GM19240 (cell line): ENCODE data around the gene PCBP4.

Experiments used
- DNase-seq: peaks from one replicate; pipeline ENCODE4 v3.0.0; 2011; ENCODE audit warnings: low spot score; ENCODE audit not compliant: insufficient read length

PCBP4 gene

DNA sequence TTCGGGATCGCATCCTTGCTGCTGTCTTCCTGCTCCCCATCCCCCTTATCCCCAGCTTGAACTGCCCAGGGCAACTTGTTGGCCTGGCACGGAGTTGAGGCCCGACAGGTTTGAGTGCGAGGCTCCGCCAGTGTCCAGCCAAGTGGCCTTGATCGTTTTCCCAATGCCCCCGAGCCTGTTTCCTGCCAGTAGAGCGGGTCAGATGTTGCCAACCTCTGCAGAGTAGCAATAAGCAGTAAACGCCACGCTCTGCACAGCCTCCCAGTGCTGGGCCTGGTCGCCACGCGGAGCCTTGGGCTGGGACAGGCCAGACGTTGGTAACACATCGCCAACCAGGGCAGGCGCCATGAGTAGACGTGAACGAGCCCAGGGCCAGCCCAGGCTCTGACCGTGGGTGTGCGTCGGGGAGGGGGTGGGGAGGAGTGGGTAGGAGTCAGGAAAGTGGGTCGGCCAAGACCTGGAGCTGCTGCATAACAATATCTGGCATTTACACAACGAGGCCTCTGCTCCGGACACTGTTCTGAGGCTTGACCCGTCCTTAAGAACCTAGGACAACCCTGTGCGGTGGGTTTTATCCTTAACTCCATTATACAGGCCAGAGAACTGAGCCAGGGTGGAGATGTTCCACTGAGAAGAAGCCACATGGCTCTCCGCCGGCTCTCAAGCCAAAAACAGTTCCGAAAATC, 7.2 kb upstream of the PCBP4 start:
- DNase-seq = no peak

DNA sequence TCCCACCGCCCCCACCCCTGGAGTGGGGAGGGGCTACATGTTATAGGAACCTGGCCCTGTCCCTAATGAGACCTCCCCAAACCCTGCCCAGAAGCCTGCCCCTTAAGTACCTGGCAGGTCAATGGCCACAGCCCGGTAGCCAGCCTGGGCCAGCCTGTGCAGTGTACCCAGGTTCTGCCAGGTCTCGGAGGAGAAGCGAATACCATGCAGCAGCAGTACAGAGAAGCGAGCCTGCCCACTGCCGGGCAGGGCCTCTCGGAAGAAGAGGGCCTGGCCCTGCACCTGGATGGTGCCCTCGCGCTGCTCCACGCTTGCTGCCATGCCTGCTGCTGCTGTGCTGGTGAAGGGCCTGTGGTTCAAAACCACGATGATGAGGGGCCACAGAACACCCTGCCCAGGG, 4.1 kb upstream of the PCBP4 start:
- no peak for DNase-seq

- DNase-seq = no peak
Observed at GRCh38 chr3:51970606-51971300, 3.5 kb upstream of the PCBP4 start.

DNA sequence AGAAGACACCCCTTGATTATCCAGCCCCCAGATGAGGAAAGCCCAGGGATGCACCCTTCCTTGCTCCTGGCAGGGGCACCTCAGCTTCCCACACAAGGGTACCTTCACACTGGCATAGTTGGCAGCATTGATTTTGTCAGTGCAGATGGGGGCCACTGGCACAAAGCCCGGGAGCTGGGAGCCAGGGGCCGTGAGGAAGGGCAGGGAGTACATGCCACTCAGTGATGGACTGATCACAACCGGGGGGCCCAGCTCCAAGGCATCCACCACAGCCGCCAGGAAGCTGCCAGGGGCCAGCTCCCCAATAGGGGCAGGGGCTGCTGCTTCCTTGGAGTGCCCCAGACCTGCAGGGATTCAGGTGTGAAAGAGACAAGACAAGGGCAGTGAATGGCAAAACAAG, 2.6 kb upstream of the PCBP4 start:
- DNase-seq = no peak

GRCh38 chr3:51968883-51969678, 1.8 kb upstream of the PCBP4 start:
- no peak for DNase-seq

DNA sequence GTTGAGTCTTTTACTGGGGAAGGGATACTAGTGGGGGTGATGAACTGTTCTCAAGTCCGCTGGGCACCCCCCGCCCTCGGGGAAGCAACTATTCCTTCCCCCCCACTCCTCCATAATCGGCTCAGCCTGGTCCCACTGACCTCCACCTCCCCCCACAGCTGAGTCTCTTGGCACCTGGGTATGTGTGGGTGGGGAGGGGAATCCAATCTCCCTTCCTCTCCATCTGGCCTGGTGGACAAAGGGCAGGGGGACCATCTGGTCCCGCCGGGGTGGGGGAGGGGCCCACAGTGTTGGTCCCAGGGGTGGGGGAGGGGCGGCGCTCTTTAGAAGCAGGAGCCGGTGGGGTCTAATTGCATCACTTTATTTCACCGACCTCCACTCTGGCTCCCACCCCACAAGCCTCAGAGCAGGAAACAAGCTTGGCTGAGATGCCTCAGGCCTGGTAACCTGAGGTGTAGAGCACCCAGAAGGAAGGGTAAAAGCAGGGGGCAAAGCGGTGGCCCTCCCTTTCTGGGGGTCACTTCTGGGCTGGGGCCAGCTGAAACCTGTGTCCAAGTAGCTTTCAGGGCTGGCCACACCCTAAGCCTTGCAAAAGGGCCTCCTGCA, 1.0 kb upstream of the PCBP4 start:
- DNase-seq = no peak

DNA sequence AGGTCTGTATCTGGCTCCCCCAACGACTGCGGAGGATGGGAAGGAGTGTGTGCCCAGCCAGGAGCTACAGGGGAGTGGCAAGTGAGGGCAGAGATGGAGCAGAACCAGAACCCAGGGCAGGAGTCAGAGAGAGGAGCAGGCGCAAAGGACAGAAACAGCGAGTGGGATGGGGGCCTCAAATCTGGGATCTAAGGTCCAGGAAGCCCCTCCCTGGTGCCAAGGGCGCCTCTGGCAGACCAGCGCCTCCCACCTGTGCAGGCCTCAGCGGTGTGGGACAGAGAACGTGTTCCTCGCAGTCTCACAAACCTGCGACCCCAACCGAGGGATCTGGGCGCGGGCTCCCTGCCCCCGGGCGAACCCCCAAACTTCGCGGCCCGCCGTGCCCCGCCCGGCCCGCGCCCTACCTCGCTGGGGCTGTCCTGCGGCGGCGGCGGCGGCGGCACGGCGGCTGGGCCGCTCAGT, 301 bp downstream of the PCBP4 start:
- no peak for DNase-seq

GRCh38 chr3:51966486-51966885, 768 bp downstream of the PCBP4 start:
- DNase-seq = no peak

DNA sequence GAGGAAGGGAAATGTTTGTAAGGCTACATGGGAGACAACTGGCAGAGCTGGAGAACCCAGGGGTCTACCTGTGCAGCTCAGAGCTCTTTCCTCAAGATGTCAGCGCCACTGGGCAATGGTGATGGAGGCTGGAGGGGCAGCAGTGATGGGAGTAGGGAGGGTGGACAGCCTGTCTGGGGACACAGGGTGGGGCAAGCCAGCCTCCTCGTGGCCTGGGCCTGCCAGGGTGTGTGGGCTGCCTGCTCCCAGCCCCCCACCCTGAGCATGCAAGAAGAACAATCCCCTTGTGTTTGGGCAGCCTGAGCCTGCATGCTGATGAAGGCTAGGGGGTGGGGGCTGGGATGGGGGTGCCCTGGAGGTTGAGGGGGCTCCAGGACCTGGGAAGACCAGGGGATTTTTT, 1.2 kb downstream of the PCBP4 start:
- no peak for DNase-seq

- no peak for DNase-seq
Observed at GRCh38 chr3:51964521-51964920, 2.7 kb downstream of the PCBP4 start.

DNA sequence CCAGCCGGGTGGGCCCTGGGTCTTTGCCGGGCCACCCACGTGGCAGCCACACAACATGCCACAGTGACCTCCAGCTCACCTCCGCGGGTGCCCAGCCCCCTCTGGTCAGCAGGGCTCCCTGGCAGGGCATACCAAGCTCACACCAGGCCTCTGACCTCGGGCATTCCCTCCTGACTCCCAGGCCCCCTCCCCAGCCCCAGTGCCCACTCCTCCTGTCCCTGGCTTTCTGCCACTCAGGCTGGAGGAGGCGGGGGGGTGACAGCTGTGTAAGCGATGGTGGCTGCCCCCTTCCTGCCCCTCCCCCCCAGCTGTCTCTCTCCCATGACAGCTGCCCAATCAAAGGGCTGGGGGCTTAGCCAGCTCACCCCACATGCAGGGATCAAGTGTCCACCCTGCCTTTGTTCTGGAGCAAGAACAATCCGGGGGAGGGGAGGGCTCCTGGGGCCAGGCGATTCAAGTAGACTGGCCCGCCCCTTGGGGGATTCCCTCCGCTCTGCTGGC, 3.3 kb downstream of the PCBP4 start:
- DNase-seq = no peak

DNA sequence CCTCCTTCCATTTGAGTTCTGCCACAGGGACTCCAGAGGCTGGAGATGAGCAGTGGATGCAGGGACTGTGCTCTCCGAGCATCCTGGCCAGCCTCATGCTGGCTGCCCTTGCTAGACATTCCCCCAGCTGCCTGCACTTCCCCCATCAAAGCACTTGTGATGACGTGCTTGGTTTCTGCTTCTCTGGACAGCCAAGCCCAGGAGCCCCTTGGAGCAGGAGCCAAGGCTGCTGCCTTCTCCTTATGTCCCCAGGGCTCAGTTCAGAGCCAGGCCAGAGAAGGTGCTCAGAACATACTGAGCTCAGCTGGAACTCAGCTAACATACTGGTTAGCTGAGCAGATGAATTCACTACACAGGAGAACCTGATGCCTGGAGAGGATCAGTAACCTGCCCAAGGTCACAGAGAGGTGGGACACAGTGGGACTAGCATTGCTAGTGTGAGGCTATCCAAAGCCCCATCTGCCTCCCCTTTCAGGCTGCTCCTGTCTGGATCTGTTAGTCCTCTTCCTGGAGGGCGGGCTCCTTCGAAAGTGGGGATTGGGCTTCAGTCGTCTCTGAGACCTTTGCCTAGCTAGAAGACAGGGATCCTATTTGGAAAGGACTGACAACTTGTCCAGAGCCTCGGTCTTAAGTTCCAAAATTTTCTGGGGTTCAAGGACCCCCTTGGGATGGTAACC, 4.3 kb downstream of the PCBP4 start:
- DNase-seq = no peak

DNA sequence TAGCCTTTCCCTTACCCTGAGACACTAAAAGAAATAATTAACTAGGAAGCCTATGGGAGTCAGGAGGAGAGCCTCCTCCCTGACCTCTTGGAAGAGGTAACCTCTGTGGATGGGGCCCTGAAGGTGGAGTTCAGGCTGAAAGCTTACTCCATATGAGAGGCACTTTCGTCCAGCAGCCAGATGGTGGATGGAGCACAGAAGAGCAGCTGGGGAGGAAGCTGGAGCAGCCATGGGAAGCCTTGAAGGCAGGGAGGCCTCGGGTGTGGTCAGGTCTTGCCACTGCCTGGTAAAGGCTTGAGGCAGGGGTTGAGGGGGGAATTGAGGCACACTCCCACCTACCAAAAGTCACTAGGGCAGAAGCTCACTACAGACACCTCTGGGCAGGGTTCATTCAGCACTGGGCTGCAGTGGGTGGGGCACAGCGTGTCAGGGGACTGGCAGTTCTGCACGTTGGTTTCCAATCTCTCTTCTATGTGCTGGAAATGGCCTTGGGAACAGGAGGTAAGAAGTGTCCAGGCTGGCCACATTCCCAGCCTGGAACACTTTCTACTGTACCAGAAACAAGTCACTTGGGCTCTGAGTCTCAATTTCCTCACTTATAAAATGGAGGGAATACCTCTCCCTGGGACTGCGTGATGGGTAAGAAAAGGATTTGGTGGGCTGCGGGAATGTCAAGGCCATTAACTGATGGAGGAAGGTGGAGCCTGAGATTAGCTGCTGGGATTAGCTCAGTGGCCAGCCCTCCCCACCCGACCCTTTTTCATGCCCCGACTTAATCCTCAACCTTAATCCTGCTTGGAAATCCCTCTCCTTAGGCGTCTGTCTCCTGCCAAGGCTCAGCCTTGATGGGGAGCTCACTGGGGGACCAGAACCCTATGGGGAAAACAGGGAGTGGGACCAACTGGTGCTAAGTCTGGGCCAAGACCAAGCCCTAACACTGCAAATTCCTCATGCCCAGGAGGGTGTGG, 5.4 kb downstream of the PCBP4 start:
- DNase-seq = no peak

GRCh38 chr3:51961011-51961410, 6.2 kb downstream of the PCBP4 start:
- no peak for DNase-seq

- DNase-seq = no peak
Observed at GRCh38 chr3:51960386-51960785, 6.9 kb downstream of the PCBP4 start.

DNA sequence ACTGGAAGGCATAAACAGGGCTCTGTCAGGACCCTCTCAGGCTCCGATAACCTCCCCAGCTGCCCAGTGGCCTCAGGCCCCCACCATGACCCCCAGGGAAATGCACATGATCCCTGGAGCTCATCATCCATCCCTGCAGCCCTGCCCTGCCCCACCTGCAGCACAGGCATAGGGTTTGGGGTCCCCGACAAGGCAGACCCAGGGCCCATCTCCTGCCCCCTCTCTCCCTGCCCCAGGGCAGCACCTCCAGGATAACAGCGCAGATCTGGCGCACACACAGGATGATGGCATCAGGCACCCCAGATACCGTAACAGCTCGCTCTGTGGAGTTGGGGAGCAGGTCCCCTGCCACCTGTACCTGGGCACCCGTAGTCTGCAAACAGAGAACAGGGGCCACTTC, 7.6 kb downstream of the PCBP4 start:
- no peak for DNase-seq

- DNase-seq = no peak
Observed at GRCh38 chr3:51958603-51959521, 8.4 kb downstream of the PCBP4 start.

DNA sequence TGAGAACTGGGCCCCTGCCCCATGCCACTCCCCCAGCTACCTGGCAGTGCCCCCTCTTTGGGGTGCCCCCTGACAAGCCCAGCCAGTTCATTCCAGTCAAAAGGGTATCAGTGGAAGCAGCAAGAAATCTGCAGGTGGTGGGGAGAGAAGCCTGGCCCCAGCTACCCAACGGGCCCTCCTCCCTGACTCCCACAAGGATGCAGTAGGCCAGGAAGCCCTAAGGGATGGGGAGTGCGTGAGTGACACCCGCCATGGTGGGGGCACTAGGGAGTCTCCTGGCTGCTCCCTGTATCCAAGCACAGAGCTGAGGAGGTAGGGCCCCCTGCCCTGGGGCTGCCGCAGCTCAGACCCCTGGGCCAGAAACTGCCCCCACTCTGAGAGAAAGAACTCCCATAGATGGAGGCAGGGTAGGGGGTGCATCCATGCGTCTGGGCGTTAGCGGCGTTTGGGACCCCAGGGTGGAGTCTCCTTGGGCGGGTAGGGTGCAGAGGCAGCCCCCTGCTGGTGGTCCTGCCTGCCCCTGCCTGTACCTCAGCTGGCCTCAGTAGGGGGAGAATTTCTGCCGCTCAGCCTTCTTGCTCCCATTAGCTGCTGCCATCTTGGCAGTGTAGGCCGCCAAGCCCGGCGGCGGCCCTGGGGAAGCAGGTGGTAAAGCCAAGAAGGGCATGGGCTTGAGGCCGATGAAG, 9.6 kb downstream of the PCBP4 start:
- no peak for DNase-seq
